RWPE1 (cell line): ENCODE data around the gene NR3C1.

Source experiments
- CTCF ChIA-PET: fragments of 350-600 bp; sonication (Branson Sonifier 250); formaldehyde crosslinking; extraction: SDS; loops from one replicate; lab custom pipeline; 2021; lab: Yijun Ruan, JAX
- POLR2A ChIA-PET: fragments of 400-600 bp; formaldehyde crosslinking; extraction: SDS; loops from one replicate; lab custom pipeline; 2020; ENCODE audit warnings: antibody characterized with exemption; ENCODE audit not compliant: low non-redundant PET; lab: Yijun Ruan, JAX
- DNase-seq: peaks from one replicate; pipeline ENCODE4 v3.0.0; 2012; ENCODE audit warnings: low spot score
- H3K27ac ChIP-seq: fragments of 450-650 bp; 2 replicates; pipeline ENCODE4 v1.5.1; 2017
- TF ChIP-seq, protein P1 (sequence below): fragments of 450-650 bp; conservative IDR thresholded peaks from 2 replicates; pipeline ENCODE4 v1.5.1; 2017; ENCODE audit warnings: low read depth, mild to moderate bottlenecking

Gene NR3C1

GRCh38 chr5:143374496-143375217, 28.8 kb downstream of the NR3C1 start:
- no peak overlapping the region for H3K27ac ChIP-seq
- POLR2A ChIA-PET = interaction anchor here (0.6 kb wide), 1 partner anchor 17 kb away, joined by 3 read pairs; no protein-coding TSS in a partner anchor
- CTCF ChIA-PET = no interaction called here
- DNase-seq = no peak
- TF ChIP-seq, protein P1, sequence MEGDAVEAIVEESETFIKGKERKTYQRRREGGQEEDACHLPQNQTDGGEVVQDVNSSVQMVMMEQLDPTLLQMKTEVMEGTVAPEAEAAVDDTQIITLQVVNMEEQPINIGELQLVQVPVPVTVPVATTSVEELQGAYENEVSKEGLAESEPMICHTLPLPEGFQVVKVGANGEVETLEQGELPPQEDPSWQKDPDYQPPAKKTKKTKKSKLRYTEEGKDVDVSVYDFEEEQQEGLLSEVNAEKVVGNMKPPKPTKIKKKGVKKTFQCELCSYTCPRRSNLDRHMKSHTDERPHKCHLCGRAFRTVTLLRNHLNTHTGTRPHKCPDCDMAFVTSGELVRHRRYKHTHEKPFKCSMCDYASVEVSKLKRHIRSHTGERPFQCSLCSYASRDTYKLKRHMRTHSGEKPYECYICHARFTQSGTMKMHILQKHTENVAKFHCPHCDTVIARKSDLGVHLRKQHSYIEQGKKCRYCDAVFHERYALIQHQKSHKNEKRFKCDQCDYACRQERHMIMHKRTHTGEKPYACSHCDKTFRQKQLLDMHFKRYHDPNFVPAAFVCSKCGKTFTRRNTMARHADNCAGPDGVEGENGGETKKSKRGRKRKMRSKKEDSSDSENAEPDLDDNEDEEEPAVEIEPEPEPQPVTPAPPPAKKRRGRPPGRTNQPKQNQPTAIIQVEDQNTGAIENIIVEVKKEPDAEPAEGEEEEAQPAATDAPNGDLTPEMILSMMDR = no peak

DNA sequence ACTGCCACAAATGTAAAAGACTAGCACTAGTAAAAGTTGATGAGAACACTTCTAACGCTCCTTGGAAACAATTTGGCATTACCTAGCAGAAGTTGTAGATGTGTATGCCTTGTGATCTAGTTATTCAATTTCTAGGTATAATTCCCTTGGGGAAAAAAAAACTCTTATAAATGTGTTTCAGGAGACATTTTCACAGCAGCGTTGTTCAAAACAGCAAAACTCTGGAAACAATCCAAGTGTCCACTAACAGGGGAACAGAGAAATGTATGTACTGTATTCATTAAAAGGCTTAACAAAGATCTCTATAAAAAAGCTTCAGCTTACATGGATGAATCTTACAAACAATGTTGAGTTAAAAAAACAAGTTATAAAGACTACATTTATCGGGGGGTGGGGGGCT, 30.4 kb downstream of the NR3C1 start:
- CTCF ChIA-PET = interaction anchor here (0.6 kb wide), 3 partner anchors 16 to 630 kb away, joined by 4 to 6 read pairs (median 4); no protein-coding TSS in a partner anchor
- DNase-seq = no peak
- TF ChIP-seq, protein P1 = no peak
- POLR2A ChIA-PET = no interaction called here
- H3K27ac ChIP-seq = no peak overlapping the region

- no peak overlapping the region for H3K27ac ChIP-seq
- POLR2A ChIA-PET = interaction anchor here (0.5 kb wide), 1 partner anchor 334 kb away, joined by 9 read pairs; no protein-coding TSS in a partner anchor
- CTCF ChIA-PET = interaction anchor here (0.5 to 0.6 kb wide), 3 partner anchors 32 to 629 kb away, joined by 3 to 6 read pairs (median 4); no protein-coding TSS in a partner anchor
These were observed 31.2 kb downstream of the NR3C1 start for GRCh38 chr5:143372187-143372829.

DNA sequence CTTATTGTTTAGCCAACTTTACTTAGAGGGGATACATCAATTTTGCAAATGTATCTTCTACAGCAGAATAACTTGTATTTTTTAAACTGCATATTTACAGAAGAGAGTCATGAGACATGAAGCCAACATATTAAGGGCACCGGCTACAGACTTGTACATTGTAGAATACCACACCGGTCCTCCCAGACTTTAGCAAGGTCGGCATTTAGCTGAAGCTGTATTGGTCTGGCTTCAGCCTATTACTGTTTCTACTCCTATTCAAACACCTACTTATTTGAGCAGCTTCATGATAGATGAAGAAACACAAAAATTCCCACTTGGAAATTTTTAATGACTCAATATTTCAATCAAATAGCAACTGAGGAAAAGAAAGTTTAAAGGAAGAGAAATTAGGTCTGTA, 33.0 kb downstream of the NR3C1 start:
- CTCF ChIA-PET = interaction anchor here (0.7 kb wide), 1 partner anchor 380 kb away, joined by 3 read pairs; no protein-coding TSS in a partner anchor
- TF ChIP-seq, protein P1 = no peak
- POLR2A ChIA-PET = no interaction called here
- no peak for DNase-seq
- no peak overlapping the region for H3K27ac ChIP-seq

More at GRCh38 chr5:143372187-143372829, 31.2 kb downstream of the NR3C1 start:
- TF ChIP-seq, protein P1 = no peak
- DNase-seq = peak; percentile 60

GRCh38 chr5:143364061-143364460, 39.4 kb downstream of the NR3C1 start:
- CTCF ChIA-PET = interaction anchor here (0.6 to 0.7 kb wide), 2 partner anchors 255 to 258 kb away, joined by 3 read pairs; no protein-coding TSS in a partner anchor
- no peak overlapping the region for H3K27ac ChIP-seq
- no peak for DNase-seq
- TF ChIP-seq, protein P1 = no peak
- POLR2A ChIA-PET = no interaction called here

- no peak for DNase-seq
- ChIA-PET CTCF (no interaction called here), POLR2A (no interaction called here)
- no peak overlapping the region for H3K27ac ChIP-seq
- TF ChIP-seq, protein P1 = no peak
These were observed 40.7 kb downstream of the NR3C1 start for GRCh38 chr5:143362664-143363227.
